GM19463 (cell line): ENCODE measurements around the gene CERS1.

Source experiments
- ATAC-seq: cut with Tn5 transposase; IDR thresholded peaks from one replicate; pipeline ENCODE4 v1.9.1; 2021; ENCODE audit warnings: mild to moderate bottlenecking, moderate library complexity; ENCODE audit not compliant: unreplicated experiment

The CERS1 gene

GRCh38 chr19:18843960-18844359, 52.0 kb downstream of the CERS1 start:
- ATAC-seq, result no peak

GRCh38 chr19:18842166-18842565, 53.8 kb downstream of the CERS1 start:
- no peak for ATAC-seq

DNA sequence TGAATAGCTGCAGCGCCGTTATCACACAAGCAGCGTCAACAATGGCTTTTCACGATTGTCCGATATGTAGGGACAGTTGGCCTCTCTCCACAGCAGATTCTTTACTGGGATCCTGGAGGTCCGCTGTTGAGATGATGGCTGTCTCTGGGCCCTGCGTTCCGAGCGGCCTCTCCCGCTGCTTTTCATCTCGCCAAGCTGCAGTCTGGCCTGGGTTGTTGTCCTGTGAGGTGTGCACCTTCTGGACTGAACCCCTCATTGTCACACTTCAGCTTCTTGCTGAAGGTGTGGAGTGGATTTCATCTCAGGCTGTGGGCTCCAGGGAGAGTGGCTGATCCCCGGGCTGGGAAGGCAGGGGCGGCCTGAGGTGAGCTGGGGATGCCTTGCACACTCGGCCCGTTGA, 54.6 kb downstream of the CERS1 start:
- no peak for ATAC-seq

DNA sequence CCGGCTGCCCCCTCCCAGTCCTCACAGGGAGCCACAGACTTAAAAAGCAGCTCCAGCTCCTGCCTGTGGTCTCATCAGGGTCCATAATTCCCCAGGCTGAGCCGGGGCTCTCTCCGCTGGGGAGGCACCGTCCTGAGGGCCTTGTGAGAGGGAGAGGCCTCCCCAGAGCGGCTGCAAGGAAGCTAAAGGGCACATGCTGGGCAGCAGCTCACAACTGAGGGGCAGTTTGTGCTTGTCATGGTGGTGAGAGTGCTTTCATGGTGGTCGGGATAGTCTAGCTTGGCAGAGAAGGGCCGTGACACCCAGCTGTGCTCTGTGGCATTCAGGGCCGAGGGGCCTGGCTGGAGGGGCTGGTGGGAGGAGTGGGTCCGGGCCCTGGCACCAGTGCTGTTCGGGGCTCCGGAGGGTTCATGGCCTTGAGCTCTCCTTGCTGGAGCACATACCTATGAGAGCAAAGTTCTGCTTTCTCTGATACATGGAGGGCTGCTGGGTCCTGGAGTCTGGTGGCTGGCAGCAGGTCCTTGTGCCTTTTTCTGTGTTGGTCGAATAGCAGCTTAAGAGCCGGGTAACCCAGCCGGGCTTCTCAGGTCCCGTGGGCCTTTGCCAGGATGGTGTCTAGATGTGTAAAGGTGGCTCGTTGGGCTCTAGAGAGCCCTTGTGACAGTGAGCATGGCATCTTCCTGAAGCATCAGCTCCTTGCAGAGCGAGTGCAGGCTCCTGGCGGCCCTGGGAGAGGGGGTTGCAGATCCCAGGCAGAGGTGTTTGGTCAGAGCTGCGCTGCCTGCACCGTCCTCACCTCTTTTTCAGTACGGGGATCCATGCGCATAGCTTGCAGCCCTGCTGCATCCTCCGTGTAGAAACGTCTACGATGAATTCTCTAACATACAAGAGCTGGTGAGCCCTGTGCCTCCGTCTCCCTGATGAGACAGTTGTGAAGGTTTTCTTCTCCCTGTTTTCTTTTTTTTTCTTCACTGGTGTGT, 55.4 kb downstream of the CERS1 start:
- ATAC-seq, result no peak

GRCh38 chr19:18839465-18840287, 56.3 kb downstream of the CERS1 start:
- no peak for ATAC-seq

- ATAC-seq, result no peak
Observed at GRCh38 chr19:18834644-18834984, 61.3 kb downstream of the CERS1 start.

- ATAC-seq, result no peak
Observed at GRCh38 chr19:18833849-18834643, 61.9 kb downstream of the CERS1 start.

DNA sequence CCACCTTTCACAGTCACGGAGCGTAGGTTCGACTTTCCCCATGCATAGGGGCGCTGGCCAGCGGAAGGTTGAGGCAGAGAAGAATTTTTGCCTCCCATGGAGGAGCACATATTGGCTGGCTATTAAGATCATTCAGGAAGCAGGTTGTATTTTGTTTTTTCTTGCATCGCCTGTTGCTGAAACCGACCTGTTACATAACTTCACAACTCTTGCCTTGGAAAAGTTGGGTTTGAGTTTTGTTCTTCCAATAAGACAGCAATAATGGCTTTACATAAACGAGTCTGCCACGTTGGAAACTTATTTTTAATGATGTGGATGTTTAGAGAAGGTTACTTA, 62.8 kb downstream of the CERS1 start:
- ATAC-seq, result no peak

GRCh38 chr19:18832306-18833140, 63.4 kb downstream of the CERS1 start:
- peak; percentile 22 for ATAC-seq

DNA sequence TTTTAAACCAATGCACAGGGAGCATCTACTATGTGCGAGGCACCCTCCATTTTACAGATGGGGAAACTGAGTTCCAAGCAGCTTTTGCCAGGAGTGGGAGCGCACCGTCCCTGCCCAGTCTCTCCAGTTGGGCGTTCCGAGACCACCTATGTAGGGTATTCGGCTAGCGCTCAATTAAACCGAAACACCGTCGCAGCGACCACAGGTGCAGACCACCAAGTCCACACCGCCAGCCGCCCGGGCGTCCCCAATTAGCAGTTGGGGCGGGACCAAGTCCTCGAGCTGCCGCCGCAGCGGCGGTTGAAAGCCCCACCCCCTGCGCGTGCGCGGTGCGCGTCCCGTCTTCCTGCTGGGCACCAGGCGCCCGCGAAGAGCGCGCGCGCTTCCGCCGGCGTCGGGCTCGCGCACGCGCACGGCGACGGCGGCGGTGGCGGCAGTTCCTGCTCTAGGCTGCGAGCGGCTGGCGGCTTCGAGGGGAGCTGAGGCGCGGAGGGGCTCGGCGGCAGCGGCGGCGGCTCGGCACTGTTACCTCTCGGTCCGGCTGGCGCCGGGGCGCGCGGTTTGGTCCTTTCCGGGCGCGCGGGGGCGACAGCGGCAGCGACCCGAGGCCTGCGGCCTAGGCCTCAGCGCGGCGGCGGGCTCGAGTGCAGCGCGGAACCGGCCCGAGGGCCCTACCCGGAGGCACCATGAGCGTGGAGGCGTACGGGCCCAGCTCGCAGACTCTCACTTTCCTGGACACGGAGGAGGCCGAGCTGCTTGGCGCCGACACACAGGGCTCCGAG, 64.2 kb downstream of the CERS1 start, which contains the start of gene UPF1:
Gene UPF1, plus strand, starts transcription at position 436 of the 782 bp plus-strand sequence. Its CDS starts 251 bp downstream, at position 687.
- peak; percentile 66 for ATAC-seq

DNA sequence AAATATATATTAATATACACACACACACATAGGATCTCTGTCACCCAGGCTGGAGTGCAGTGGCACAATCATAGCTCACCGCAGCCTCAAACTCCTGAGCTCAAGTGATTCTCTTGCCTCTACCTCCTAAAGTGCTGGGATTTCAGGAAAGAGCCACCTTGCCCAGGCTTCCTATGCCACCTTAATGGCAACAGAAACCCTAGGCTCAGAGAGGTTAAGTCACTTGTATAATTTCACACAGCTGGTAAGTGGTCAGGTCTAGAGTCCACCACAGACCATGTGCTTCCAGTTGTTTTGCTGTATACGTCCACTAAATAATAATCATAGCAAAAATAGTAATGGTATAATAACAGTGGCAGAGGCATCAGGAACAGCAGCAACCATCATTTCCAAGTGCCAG, 65.5 kb downstream of the CERS1 start:
- no peak for ATAC-seq

- no peak for ATAC-seq
Observed at GRCh38 chr19:18828786-18829185, 67.2 kb downstream of the CERS1 start.
